Psoas muscle (tissue), 8 donors: Measurements from ENCODE around the gene EIF2A. TPM values are rescaled to one million over a fixed set of nuclear protein-coding genes. Genes with fewer than 3 reads are reported as not detected.

Experiments
- ATAC-seq, 4 donors: fragments of 200-7000 bp; cut with Tn5 transposase; one replicate each; pipeline ENCODE4 v1.9.1; 2020; ENCODE audit warnings: moderate library complexity in 3 of 4, mild to moderate bottlenecking in 2 of 4
- DNase-seq, 2 donors: peaks; one replicate each; pipeline ENCODE4 v3.0.0-alpha.2; 2020
- H3K27ac ChIP-seq: fragments of 200-600 bp; one replicate; pipeline ENCODE4 v1.8.0; 2022
- H3K27me3 ChIP-seq, 3 donors: fragments of 200-600 bp in 1 of 3; one replicate each; pipeline versions ENCODE4 v1.6.1 to v1.8.0; 2013 to 2022; ENCODE audit warnings: low read length in 2 of 3, mild to moderate bottlenecking in 2 of 3, moderate library complexity in 1 of 3; ENCODE audit not compliant: insufficient read depth in 3 of 3
- H3K36me3 ChIP-seq, 2 donors: fragments of 200-600 bp in 1 of 2; one replicate each; pipeline versions ENCODE4 v1.6.1 to v1.8.0; 2013 to 2022; ENCODE audit warnings: low read depth in 1 of 2, mild to moderate bottlenecking in 1 of 2, moderate library complexity in 1 of 2; ENCODE audit not compliant: insufficient read depth in 1 of 2
- H3K4me1 ChIP-seq: fragments of 200-600 bp; one replicate; pipeline ENCODE4 v1.8.0; 2022
- H3K4me3 ChIP-seq: fragments of 200-600 bp; one replicate; pipeline ENCODE4 v1.8.0; 2022; ENCODE audit warnings: mild to moderate bottlenecking
- H3K9me3 ChIP-seq: fragments of 200-600 bp; one replicate; pipeline ENCODE4 v1.8.0; 2022
- CTCF ChIP-seq: fragments of 200-600 bp; IDR thresholded peaks from one replicate; pipeline ENCODE4 v1.8.0; 2022; ENCODE audit warnings: antibody characterized with exemption
- WGBS, 3 donors: extraction: QIAGEN DNeasy Blood & Tissue Kit; methylation state at CpG; one replicate each; pipeline versions ENCODE4 v1.1.6 to v1.1.7; 2013; 5-methylcytosine and 5-hydroxymethylcytosine counted together
- intact Hi-C, 2 donors: fragments of 100-400 bp; cut with DNase I; formaldehyde crosslinking; loops; one replicate each; pipeline versions ENCODE4 v1.11.0 to v1.14.2; 2022
- polyA plus RNA-seq, 3 donors: library from polyadenylated mRNA; stranded (reverse); fragments of 200-250 nt; gene quantifications; one replicate each; pipeline ENCODE4 v1.2.3, GENCODE V29; 2013
- total RNA-seq, 4 donors: library from RNA; stranded (reverse); fragmentation: NEBNext Ultra II Directional in 2 of 4; extraction: Animal tissue kit (Norgen Biotek cat#: 25700) in 2 of 4; gene quantifications; one replicate each; pipeline versions ENCODE4 v1.2.1 to v1.2.4, GENCODE V29; 2021 to 2023
- donor health status: healthy with polysubstance abuse.
- donor health status: DM: no; HTN: no; CAD: no; lungs with moderate emphysema.
- donor health status: Bipolar disorder and iron deficiency.
- donor health status: healthy.
- donor health status: DM: yes; HTN: yes; CAD: no.
- donor health status: DM: no; HTN: no; CAD: no.
- donor health status: DM: no; HTN: no; CAD: no.
- donor health status: DM: yes; HTN: yes; CAD: no.

EIF2A gene
- total and polyA plus RNA-seq, 7 donors, result 67.2 to 117 (median 102) TPM

GRCh38 chr3:150547045-150547741 is 606 bp downstream of the EIF2A start:
- H3K4me1 ChIP-seq, result peaks cover 36% of the 10 kb centered on the region
- peak overlapping the region; percentile 85 for H3K4me3 ChIP-seq
- no peaks in the 10 kb centered on the region for H3K9me3 ChIP-seq
- H3K27ac ChIP-seq, result peak overlapping the region; percentile 97
- H3K27me3 ChIP-seq, result no peaks in the 10 kb centered on the region
- 19 to 29% (median 21%) methylated on average over 7 of the region's 7 CpGs for WGBS, 3 donors
- ATAC-seq (peak in 3 of 4 donors; percentile 63 to 79 (median 73)), DNase-seq (no peak)
- intact Hi-C loops, result loop anchor here (5.0 kb wide), 3 partner anchors 55 to 735 kb away; partner anchors contain the start of genes RNF13 (in 1 of the 2), SELENOT (in 1 of the 2) and SIAH2 (in 1 of the 2)
- peaks cover 0 to 43% of the 10 kb centered on the region in 2 donors for H3K36me3 ChIP-seq
- TF ChIP-seq CTCF, result no peak

GRCh38 chr3:150555859-150556436 is 9.4 kb downstream of the EIF2A start:
- DNase-seq (no peak), ATAC-seq (no peak)
- Histone ChIP-seq H3K4me1 (no peaks in the 10 kb centered on the region), H3K36me3 (peaks cover 0 to 64% of the 10 kb centered on the region in 2 donors), H3K9me3 (no peaks in the 10 kb centered on the region), H3K27me3 (no peaks in the 10 kb centered on the region), H3K27ac (no peak overlapping the region), H3K4me3 (no peak overlapping the region)
- TF ChIP-seq CTCF, result no peak
- intact Hi-C loops, result no loop called here
- WGBS, 3 donors, result 92 to 97% (median 96%) methylated on average over 4 of the region's 4 CpGs

- Histone ChIP-seq H3K4me3 (no peak overlapping the region), H3K27me3 (no peaks in the 10 kb centered on the region), H3K36me3 (peaks cover 0 to 61% of the 10 kb centered on the region in 2 donors), H3K27ac (no peak overlapping the region), H3K9me3 (no peaks in the 10 kb centered on the region), H3K4me1 (no peaks in the 10 kb centered on the region)
- ATAC-seq, result no peak
- DNase-seq, result no peak
- TF ChIP-seq CTCF, result no peak
- intact Hi-C loops, result no loop called here
- WGBS, 3 donors, result 67 to 71% (median 70%) methylated on average over 2 of the region's 2 CpGs
These were observed 10.2 kb downstream of the EIF2A start for GRCh38 chr3:150556792-150557191.

GRCh38 chr3:150557725-150558124 is 11.1 kb downstream of the EIF2A start:
- ATAC-seq (no peak), DNase-seq (no peak)
- Histone ChIP-seq H3K27me3 (no peaks in the 10 kb centered on the region), H3K4me1 (no peaks in the 10 kb centered on the region), H3K27ac (no peak overlapping the region), H3K4me3 (no peak overlapping the region), H3K36me3 (peaks cover 0 to 58% of the 10 kb centered on the region in 2 donors), H3K9me3 (no peaks in the 10 kb centered on the region)
- TF ChIP-seq CTCF, result no peak
- intact Hi-C loops, result no loop called here
- WGBS, 3 donors, result 71 to 82% (median 77%) methylated on average over 1 of the region's 1 CpG
